GM18505 (cell line): ENCODE data around the gene ACTRT2.

Experiments used
- ATAC-seq: cut with Tn5 transposase; IDR thresholded peaks from one replicate; pipeline ENCODE4 v1.9.1; 2021; ENCODE audit not compliant: unreplicated experiment
- POLR2A ChIP-seq: IDR thresholded peaks from 4 replicates; pipeline ENCODE4 v1.6.1; 2011; ENCODE audit warnings: borderline replicate concordance; ENCODE audit not compliant: insufficient read depth, insufficient read length; ENCODE audit errors: extremely low read depth

The ACTRT2 gene

GRCh38 chr1:3012456-3013291 lies 8.6 kb upstream of the ACTRT2 start:
- no peak for TF ChIP-seq POLR2A
- ATAC-seq: no peak

GRCh38 chr1:3013371-3014049 lies 7.8 kb upstream of the ACTRT2 start:
- TF ChIP-seq POLR2A: no peak
- no peak for ATAC-seq

- no peak for TF ChIP-seq POLR2A
- no peak for ATAC-seq
Observed at GRCh38 chr1:3014050-3014440, 7.2 kb upstream of the ACTRT2 start.

GRCh38 chr1:3014443-3015268 lies 6.6 kb upstream of the ACTRT2 start:
- no peak for ATAC-seq
- TF ChIP-seq POLR2A: no peak

GRCh38 chr1:3015269-3015635 lies 6.0 kb upstream of the ACTRT2 start:
- no peak for TF ChIP-seq POLR2A
- no peak for ATAC-seq

GRCh38 chr1:3015744-3016143 lies 5.5 kb upstream of the ACTRT2 start:
- no peak for TF ChIP-seq POLR2A
- no peak for ATAC-seq

- ATAC-seq: no peak
Observed at GRCh38 chr1:3016641-3017439, 4.4 kb upstream of the ACTRT2 start.

GRCh38 chr1:3017440-3018050 lies 3.7 kb upstream of the ACTRT2 start:
- ATAC-seq: no peak
- TF ChIP-seq POLR2A: no peak

More at GRCh38 chr1:3016641-3017439, 4.4 kb upstream of the ACTRT2 start:
- no peak for TF ChIP-seq POLR2A

GRCh38 chr1:3018051-3018471 lies 3.2 kb upstream of the ACTRT2 start:
- ATAC-seq: no peak
- TF ChIP-seq POLR2A: no peak

- ATAC-seq: no peak
Observed at GRCh38 chr1:3018576-3018975, 2.7 kb upstream of the ACTRT2 start.

GRCh38 chr1:3019007-3019515 lies 2.2 kb upstream of the ACTRT2 start:
- no peak for ATAC-seq

More at GRCh38 chr1:3018576-3018975, 2.7 kb upstream of the ACTRT2 start:
- no peak for TF ChIP-seq POLR2A

GRCh38 chr1:3019516-3020051 lies 1.7 kb upstream of the ACTRT2 start:
- ATAC-seq: no peak
- no peak for TF ChIP-seq POLR2A

More at GRCh38 chr1:3019007-3019515, 2.2 kb upstream of the ACTRT2 start:
- TF ChIP-seq POLR2A: no peak
